Vagina (tissue), 2 donors: ENCODE measurements around the gene EPN2. TPM values are rescaled to one million over a fixed set of nuclear protein-coding genes. Genes with fewer than 3 reads are reported as not detected.

Source experiments
- DNase-seq, 2 donors: peaks; one replicate each; pipeline ENCODE4 v3.0.0-alpha.2; 2017; ENCODE audit errors: extremely low spot score in 2 of 2
- H3K27ac ChIP-seq: fragments of 200-600 bp; sonication (generic); one replicate; pipeline ENCODE4 v1.5.1; 2019
- H3K27me3 ChIP-seq: fragments of 200-600 bp; sonication (generic); one replicate; pipeline ENCODE4 v1.5.1; 2019
- H3K36me3 ChIP-seq, 2 donors: fragments of 200-600 bp; sonication (generic); one replicate each; pipeline ENCODE4 v1.5.1; 2017 to 2019
- H3K4me1 ChIP-seq: fragments of 200-600 bp; sonication (generic); one replicate; pipeline ENCODE4 v1.5.1; 2019
- H3K4me3 ChIP-seq, 2 donors: fragments of 200-600 bp; sonication (generic); 1 replicate in 1 of 2; 2 replicates in 1 of 2; pipeline ENCODE4 v1.5.1; 2016 to 2019
- H3K9me3 ChIP-seq: fragments of 200-600 bp; sonication (generic); one replicate; pipeline ENCODE4 v1.5.1; 2019
- CTCF ChIP-seq, 3 experiments: fragments of 450-650 bp in 2 of 3; fragments of 200-600 bp in 1 of 3; sonication (generic) in 1 of 3; IDR thresholded peaks; one replicate each; pipeline ENCODE4 v1.5.1; 2017 to 2019; ENCODE audit warnings: antibody characterized with exemption in 3 of 3, mild to moderate bottlenecking in 2 of 3, moderate library complexity in 2 of 3
- POLR2A ChIP-seq, 2 donors: fragments of 450-650 bp; IDR thresholded peaks; one replicate each; pipeline ENCODE4 v1.6.1; 2017; ENCODE audit warnings: antibody characterized with exemption in 2 of 2, mild to moderate bottlenecking in 2 of 2, moderate library complexity in 2 of 2
- POLR2AphosphoS5 ChIP-seq, 2 donors: sonication (generic); formaldehyde crosslinking; IDR thresholded peaks; one replicate each; pipeline ENCODE4 v1.9.0; 2017; ENCODE audit warnings: antibody characterized with exemption in 2 of 2, mild to moderate bottlenecking in 2 of 2, low read depth in 1 of 2; ENCODE audit not compliant: insufficient read depth in 1 of 2
- intact Hi-C: fragments of 100-400 bp; cut with DNase I; formaldehyde crosslinking; loops from one replicate; pipeline ENCODE4 v1.15.1; 2023
- total RNA-seq: library from RNA; depleted of rRNA; stranded (reverse); fragments of >200 nt; gene quantifications from one replicate; pipeline ENCODE4 v1.2.3, GENCODE V29; 2016

The EPN2 gene
- total RNA-seq, 1 donor from 2014 or later: 65.6 TPM

GRCh38 chr17:19328441-19329061, 91.4 kb downstream of the EPN2 start:
- no peaks in the 10 kb centered on the region for H3K9me3 ChIP-seq
- H3K4me3 ChIP-seq: no peak overlapping the region
- H3K36me3 ChIP-seq: no peaks in the 10 kb centered on the region
- peak in 1 of 2 donors; percentile 77 for DNase-seq
- intact Hi-C loops: no loop called here
- H3K4me1 ChIP-seq: no peaks in the 10 kb centered on the region
- H3K27me3 ChIP-seq: no peaks in the 10 kb centered on the region
- H3K27ac ChIP-seq: no peak overlapping the region
- TF ChIP-seq POLR2A (IDR thresholded peaks at IDR 0.05) (no peak), POLR2AphosphoS5 (IDR thresholded peaks at IDR 0.05; ENCODE audit: insufficient read depth in 1 of 2, low read depth in 1 of 2) (no peak), CTCF (IDR thresholded peaks at IDR 0.05) (no peak)

- intact Hi-C loops: no loop called here
- no peaks in the 10 kb centered on the region for H3K36me3 ChIP-seq
Measured at GRCh38 chr17:19329136-19329535, 92.0 kb downstream of the EPN2 start.

GRCh38 chr17:19329839-19330238, 92.7 kb downstream of the EPN2 start:
- Histone ChIP-seq H3K4me3 (no peak overlapping the region), H3K4me1 (no peaks in the 10 kb centered on the region), H3K27me3 (no peaks in the 10 kb centered on the region), H3K9me3 (no peaks in the 10 kb centered on the region), H3K36me3 (no peaks in the 10 kb centered on the region), H3K27ac (no peak overlapping the region)
- TF ChIP-seq CTCF (IDR thresholded peaks at IDR 0.05) (no peak), POLR2A (IDR thresholded peaks at IDR 0.05) (no peak), POLR2AphosphoS5 (IDR thresholded peaks at IDR 0.05; ENCODE audit: insufficient read depth in 1 of 2, low read depth in 1 of 2) (no peak)
- intact Hi-C loops: no loop called here
- DNase-seq: peak in 1 of 2 donors; percentile 52

More at GRCh38 chr17:19329136-19329535, 92.0 kb downstream of the EPN2 start:
- no peaks in the 10 kb centered on the region for H3K27me3 ChIP-seq
- peak in 1 of 2 donors; percentile 82 for DNase-seq
- no peak overlapping the region for H3K4me3 ChIP-seq
- no peaks in the 10 kb centered on the region for H3K9me3 ChIP-seq
- no peak overlapping the region for H3K27ac ChIP-seq
- TF ChIP-seq CTCF (IDR thresholded peaks at IDR 0.05) (no peak), POLR2A (IDR thresholded peaks at IDR 0.05) (no peak), POLR2AphosphoS5 (IDR thresholded peaks at IDR 0.05; ENCODE audit: insufficient read depth in 1 of 2, low read depth in 1 of 2) (no peak)
- no peaks in the 10 kb centered on the region for H3K4me1 ChIP-seq

GRCh38 chr17:19330271-19330670, 93.1 kb downstream of the EPN2 start:
- TF ChIP-seq CTCF (IDR thresholded peaks at IDR 0.05) (no peak), POLR2A (IDR thresholded peaks at IDR 0.05) (no peak), POLR2AphosphoS5 (IDR thresholded peaks at IDR 0.05; ENCODE audit: insufficient read depth in 1 of 2, low read depth in 1 of 2) (no peak)
- Histone ChIP-seq H3K36me3 (no peaks in the 10 kb centered on the region), H3K4me1 (no peaks in the 10 kb centered on the region), H3K27me3 (no peaks in the 10 kb centered on the region), H3K9me3 (no peaks in the 10 kb centered on the region), H3K27ac (no peak overlapping the region), H3K4me3 (no peak overlapping the region)
- no peak for DNase-seq
- intact Hi-C loops: no loop called here

GRCh38 chr17:19331134-19331533, 94.0 kb downstream of the EPN2 start:
- Histone ChIP-seq H3K9me3 (no peaks in the 10 kb centered on the region), H3K27me3 (no peaks in the 10 kb centered on the region), H3K4me1 (no peaks in the 10 kb centered on the region), H3K4me3 (no peak overlapping the region), H3K36me3 (no peaks in the 10 kb centered on the region), H3K27ac (peak overlapping the region; percentile 3)
- no peak for DNase-seq
- TF ChIP-seq POLR2A (IDR thresholded peaks at IDR 0.05): no peak
- TF ChIP-seq CTCF (IDR thresholded peaks at IDR 0.05): no peak
- no peak for TF ChIP-seq POLR2AphosphoS5 (IDR thresholded peaks at IDR 0.05; ENCODE audit: insufficient read depth in 1 of 2, low read depth in 1 of 2)
- intact Hi-C loops: no loop called here
